SKM-1 (cell line): ENCODE measurements around the gene DGKD.

ENCODE experiments used
- DNase-seq: peaks from one replicate; lab custom pipeline; 2025; ENCODE audit not compliant: unreplicated experiment; lab: John Stamatoyannopoulos, UW

DGKD gene

GRCh38 chr2:233457356-233457755 is 103.1 kb downstream of the DGKD start:
- DNase-seq = no peak

GRCh38 chr2:233458031-233458610 is 103.8 kb downstream of the DGKD start:
- no peak for DNase-seq

GRCh38 chr2:233458826-233459225 is 104.5 kb downstream of the DGKD start:
- no peak for DNase-seq

- no peak for DNase-seq
Observed at GRCh38 chr2:233459426-233459825, 105.1 kb downstream of the DGKD start.

GRCh38 chr2:233460726-233461441 is 106.6 kb downstream of the DGKD start:
- DNase-seq = no peak

- DNase-seq = no peak
Observed at GRCh38 chr2:233461481-233461891, 107.2 kb downstream of the DGKD start.

- no peak for DNase-seq
Observed at GRCh38 chr2:233462202-233462785, 108.0 kb downstream of the DGKD start.

- DNase-seq = no peak
Observed at GRCh38 chr2:233462826-233463470, 108.7 kb downstream of the DGKD start.

- DNase-seq = no peak
Observed at GRCh38 chr2:233463586-233463985, 109.3 kb downstream of the DGKD start.

- no peak for DNase-seq
Observed at GRCh38 chr2:233464056-233464455, 109.8 kb downstream of the DGKD start.

- DNase-seq = no peak
Observed at GRCh38 chr2:233464531-233465240, 110.4 kb downstream of the DGKD start.

- DNase-seq = no peak
Observed at GRCh38 chr2:233466991-233467603, 112.8 kb downstream of the DGKD start.

- no peak for DNase-seq
Observed at GRCh38 chr2:233468047-233468740, 113.9 kb downstream of the DGKD start.

GRCh38 chr2:233468741-233469110 is 114.4 kb downstream of the DGKD start:
- DNase-seq = no peak

GRCh38 chr2:233469261-233470010 is 115.1 kb downstream of the DGKD start:
- DNase-seq = no peak

- DNase-seq = no peak
Observed at GRCh38 chr2:233470011-233470687, 115.9 kb downstream of the DGKD start.

GRCh38 chr2:233470839-233471238 is 116.5 kb downstream of the DGKD start:
- DNase-seq = no peak

GRCh38 chr2:233471291-233472035 is 117.2 kb downstream of the DGKD start:
- DNase-seq = no peak
